Measurements from ENCODE around the gene ACVRL1.

DNA sequence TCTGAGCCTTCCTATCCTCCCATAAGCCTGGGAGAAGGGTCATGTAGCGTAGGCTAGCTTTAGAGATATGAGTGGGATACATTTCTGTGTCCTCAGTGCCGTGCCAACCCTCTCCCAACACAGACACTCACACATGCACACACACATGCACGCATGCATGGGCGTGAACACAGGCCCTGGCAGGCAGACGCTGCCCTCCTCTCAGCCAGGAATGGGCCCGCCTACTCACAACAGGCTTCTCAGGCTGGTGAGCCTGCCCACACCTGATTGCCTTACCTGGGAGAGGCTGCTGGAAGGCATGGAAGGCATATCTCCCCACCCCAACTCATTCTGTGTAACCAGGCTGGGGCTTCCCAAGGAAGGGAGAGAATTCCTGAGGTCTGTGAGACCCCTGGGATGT, 31.4 kb downstream of the ACVRL1 start:
- TF ChIP-seq, protein P1, sequence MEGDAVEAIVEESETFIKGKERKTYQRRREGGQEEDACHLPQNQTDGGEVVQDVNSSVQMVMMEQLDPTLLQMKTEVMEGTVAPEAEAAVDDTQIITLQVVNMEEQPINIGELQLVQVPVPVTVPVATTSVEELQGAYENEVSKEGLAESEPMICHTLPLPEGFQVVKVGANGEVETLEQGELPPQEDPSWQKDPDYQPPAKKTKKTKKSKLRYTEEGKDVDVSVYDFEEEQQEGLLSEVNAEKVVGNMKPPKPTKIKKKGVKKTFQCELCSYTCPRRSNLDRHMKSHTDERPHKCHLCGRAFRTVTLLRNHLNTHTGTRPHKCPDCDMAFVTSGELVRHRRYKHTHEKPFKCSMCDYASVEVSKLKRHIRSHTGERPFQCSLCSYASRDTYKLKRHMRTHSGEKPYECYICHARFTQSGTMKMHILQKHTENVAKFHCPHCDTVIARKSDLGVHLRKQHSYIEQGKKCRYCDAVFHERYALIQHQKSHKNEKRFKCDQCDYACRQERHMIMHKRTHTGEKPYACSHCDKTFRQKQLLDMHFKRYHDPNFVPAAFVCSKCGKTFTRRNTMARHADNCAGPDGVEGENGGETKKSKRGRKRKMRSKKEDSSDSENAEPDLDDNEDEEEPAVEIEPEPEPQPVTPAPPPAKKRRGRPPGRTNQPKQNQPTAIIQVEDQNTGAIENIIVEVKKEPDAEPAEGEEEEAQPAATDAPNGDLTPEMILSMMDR (IDR thresholded peaks at IDR 0.05; ENCODE audit: low read depth, low read length, missing input control): no peak
- TF ChIP-seq JUND (IDR thresholded peaks at IDR 0.05): no peak
- TF ChIP-seq YY1 (IDR thresholded peaks at IDR 0.05): no peak
- no peak for TF ChIP-seq TAF1 (conservative IDR thresholded peaks at IDR 0.05)

All from liver (tissue), 3 donors.